SK-N-SH treated with all-trans-retinoic acid at 6 μM for 48 hours (cell line): ENCODE results near the gene CACNA1I.

Experiments
- ESRRG ChIP-seq: fragments of 250-450 bp; sonication (Bioruptor Pico); IDR thresholded peaks from 2 replicates; pipeline ENCODE4 v1.6.1; 2021; ENCODE audit warnings: mild to moderate bottlenecking
- GLIS3 ChIP-seq: fragments of 250-450 bp; sonication (Bioruptor Pico); IDR thresholded peaks from 2 replicates; pipeline ENCODE4 v1.5.0; 2020; ENCODE audit warnings: mild to moderate bottlenecking, moderate library complexity
- ISL1 ChIP-seq: fragments of 250-450 bp; sonication (Bioruptor Pico); IDR thresholded peaks from 2 replicates; pipeline ENCODE4 v2.1.2; 2022; ENCODE audit warnings: mild to moderate bottlenecking, moderate library complexity
- OSR1 ChIP-seq: fragments of 250-450 bp; sonication (Bioruptor Pico); IDR thresholded peaks from 2 replicates; pipeline ENCODE4 v1.8.0; 2022; ENCODE audit warnings: moderate library complexity, mild to moderate bottlenecking, inconsistent platforms
- PPARA ChIP-seq: fragments of 250-450 bp; sonication (Bioruptor Pico); IDR thresholded peaks from 2 replicates; pipeline ENCODE4 v1.5.0; 2020; ENCODE audit warnings: mild to moderate bottlenecking, borderline replicate concordance
- ZC3H10 ChIP-seq: fragments of 250-450 bp; sonication (Bioruptor Pico); IDR thresholded peaks from 2 replicates; pipeline ENCODE4 v1.5.1; 2021; ENCODE audit warnings: mild to moderate bottlenecking, moderate library complexity
- ZNF565 ChIP-seq: fragments of 450-650 bp; formaldehyde crosslinking; conservative IDR thresholded peaks from 2 replicates; pipeline ENCODE4 v1.5.0; 2020; ENCODE audit warnings: low read depth, mild to moderate bottlenecking, moderate library complexity
- TF ChIP-seq, protein P1 (sequence below): fragments of 250-450 bp; sonication (Bioruptor Pico); IDR thresholded peaks from 2 replicates; pipeline ENCODE4 v1.5.0; 2020; ENCODE audit warnings: mild to moderate bottlenecking, moderate library complexity
- TF ChIP-seq, protein P2 (sequence below): fragments of 250-450 bp; sonication (Bioruptor Pico); IDR thresholded peaks from 2 replicates; pipeline ENCODE4 v1.8.0; 2020; ENCODE audit warnings: mild to moderate bottlenecking, moderate library complexity, borderline replicate concordance

DNA sequence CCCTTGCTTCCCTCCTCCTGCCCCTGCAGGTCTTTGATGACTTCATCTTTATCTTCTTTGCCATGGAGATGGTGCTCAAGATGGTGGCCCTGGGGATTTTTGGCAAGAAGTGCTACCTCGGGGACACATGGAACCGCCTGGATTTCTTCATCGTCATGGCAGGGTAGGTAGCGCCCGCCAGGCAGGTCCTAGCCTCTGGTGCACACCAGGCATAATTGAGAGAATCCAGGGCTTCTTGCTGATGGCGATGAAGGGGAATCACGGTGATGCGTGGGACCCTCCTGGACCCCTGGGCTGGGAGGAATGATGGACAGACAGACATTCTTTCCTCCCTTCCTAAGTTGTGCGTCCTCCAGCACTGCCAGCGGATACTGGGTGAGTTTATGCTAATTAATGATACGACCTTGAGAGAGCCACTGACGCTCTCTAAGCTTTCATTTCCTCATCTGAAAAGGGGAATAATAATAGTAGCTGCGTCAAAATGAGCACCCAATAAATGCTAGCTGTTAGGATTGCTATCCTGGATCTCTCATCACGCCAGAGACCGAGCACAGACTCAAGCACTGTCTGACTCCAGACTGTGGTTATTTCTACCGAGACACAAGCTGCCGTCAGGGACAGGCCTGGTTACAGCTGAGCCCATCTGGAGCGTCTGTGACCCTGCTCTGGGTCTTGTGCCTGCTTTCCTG, 30.1 kb downstream of the CACNA1I start:
- TF ChIP-seq, protein P1, sequence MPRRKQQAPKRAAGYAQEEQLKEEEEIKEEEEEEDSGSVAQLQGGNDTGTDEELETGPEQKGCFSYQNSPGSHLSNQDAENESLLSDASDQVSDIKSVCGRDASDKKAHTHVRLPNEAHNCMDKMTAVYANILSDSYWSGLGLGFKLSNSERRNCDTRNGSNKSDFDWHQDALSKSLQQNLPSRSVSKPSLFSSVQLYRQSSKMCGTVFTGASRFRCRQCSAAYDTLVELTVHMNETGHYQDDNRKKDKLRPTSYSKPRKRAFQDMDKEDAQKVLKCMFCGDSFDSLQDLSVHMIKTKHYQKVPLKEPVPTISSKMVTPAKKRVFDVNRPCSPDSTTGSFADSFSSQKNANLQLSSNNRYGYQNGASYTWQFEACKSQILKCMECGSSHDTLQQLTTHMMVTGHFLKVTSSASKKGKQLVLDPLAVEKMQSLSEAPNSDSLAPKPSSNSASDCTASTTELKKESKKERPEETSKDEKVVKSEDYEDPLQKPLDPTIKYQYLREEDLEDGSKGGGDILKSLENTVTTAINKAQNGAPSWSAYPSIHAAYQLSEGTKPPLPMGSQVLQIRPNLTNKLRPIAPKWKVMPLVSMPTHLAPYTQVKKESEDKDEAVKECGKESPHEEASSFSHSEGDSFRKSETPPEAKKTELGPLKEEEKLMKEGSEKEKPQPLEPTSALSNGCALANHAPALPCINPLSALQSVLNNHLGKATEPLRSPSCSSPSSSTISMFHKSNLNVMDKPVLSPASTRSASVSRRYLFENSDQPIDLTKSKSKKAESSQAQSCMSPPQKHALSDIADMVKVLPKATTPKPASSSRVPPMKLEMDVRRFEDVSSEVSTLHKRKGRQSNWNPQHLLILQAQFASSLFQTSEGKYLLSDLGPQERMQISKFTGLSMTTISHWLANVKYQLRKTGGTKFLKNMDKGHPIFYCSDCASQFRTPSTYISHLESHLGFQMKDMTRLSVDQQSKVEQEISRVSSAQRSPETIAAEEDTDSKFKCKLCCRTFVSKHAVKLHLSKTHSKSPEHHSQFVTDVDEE = no peak
- no peak for TF ChIP-seq ESRRG (CRISPR knock-in tag)
- no peak for TF ChIP-seq GLIS3 (CRISPR knock-in tag)
- TF ChIP-seq PPARA = no peak
- no peak for TF ChIP-seq ZNF565 (CRISPR knock-in tag)
- TF ChIP-seq, protein P2, sequence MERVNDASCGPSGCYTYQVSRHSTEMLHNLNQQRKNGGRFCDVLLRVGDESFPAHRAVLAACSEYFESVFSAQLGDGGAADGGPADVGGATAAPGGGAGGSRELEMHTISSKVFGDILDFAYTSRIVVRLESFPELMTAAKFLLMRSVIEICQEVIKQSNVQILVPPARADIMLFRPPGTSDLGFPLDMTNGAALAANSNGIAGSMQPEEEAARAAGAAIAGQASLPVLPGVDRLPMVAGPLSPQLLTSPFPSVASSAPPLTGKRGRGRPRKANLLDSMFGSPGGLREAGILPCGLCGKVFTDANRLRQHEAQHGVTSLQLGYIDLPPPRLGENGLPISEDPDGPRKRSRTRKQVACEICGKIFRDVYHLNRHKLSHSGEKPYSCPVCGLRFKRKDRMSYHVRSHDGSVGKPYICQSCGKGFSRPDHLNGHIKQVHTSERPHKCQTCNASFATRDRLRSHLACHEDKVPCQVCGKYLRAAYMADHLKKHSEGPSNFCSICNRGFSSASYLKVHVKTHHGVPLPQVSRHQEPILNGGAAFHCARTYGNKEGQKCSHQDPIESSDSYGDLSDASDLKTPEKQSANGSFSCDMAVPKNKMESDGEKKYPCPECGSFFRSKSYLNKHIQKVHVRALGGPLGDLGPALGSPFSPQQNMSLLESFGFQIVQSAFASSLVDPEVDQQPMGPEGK (CRISPR knock-in tag) = no peak
- TF ChIP-seq ISL1 (CRISPR knock-in tag) = no peak
- TF ChIP-seq OSR1 (CRISPR knock-in tag) = no peak
- no peak for TF ChIP-seq ZC3H10 (CRISPR knock-in tag)
